Transverse colon (tissue), 4 donors: ENCODE measurements around the gene GZMM. TPM values are rescaled to one million over a fixed set of nuclear protein-coding genes. Genes with fewer than 3 reads are reported as not detected.

Experiments
- DNase-seq: peaks from one replicate; pipeline ENCODE4 v3.0.0-alpha.2; 2019
- H3K27ac ChIP-seq, 4 donors: fragments of 200-600 bp; sonication (generic); 2 replicates each; pipeline ENCODE4 v1.5.1; 2016 to 2018; ENCODE audit warnings: inconsistent platforms in 4 of 4
- H3K27me3 ChIP-seq: fragments of 200-600 bp; sonication (generic); 2 replicates; pipeline ENCODE4 v1.5.1; 2017; ENCODE audit warnings: inconsistent platforms
- H3K36me3 ChIP-seq, 4 donors: fragments of 200-600 bp; sonication (generic); 2 replicates each; pipeline ENCODE4 v1.5.1; 2017 to 2019; ENCODE audit warnings: inconsistent platforms in 4 of 4
- H3K4me1 ChIP-seq, 4 donors: fragments of 200-600 bp; sonication (generic); 2 replicates each; pipeline ENCODE4 v1.5.1; 2017 to 2020; ENCODE audit warnings: inconsistent platforms in 4 of 4
- H3K4me3 ChIP-seq, 4 donors: fragments of 200-600 bp; sonication (generic); 1 replicate in 1 of 4; 2 replicates in 3 of 4; pipeline versions ENCODE4 v1.5.1 to v1.6.1; 2017 to 2019; ENCODE audit warnings: inconsistent platforms in 4 of 4
- H3K9me3 ChIP-seq, 2 donors: fragments of 200-600 bp; sonication (generic); 2 replicates each; pipeline ENCODE4 v1.5.1; 2017 to 2019; ENCODE audit warnings: inconsistent platforms in 2 of 2
- EP300 ChIP-seq: sonication (generic); formaldehyde crosslinking; IDR thresholded peaks from one replicate; pipeline ENCODE4 v1.6.1; 2017; ENCODE audit warnings: antibody characterized with exemption, low read depth
- POLR2A ChIP-seq: fragments of 450-650 bp; IDR thresholded peaks from one replicate; pipeline ENCODE4 v1.6.1; 2016; ENCODE audit warnings: antibody characterized with exemption, mild to moderate bottlenecking, moderate library complexity
- POLR2AphosphoS5 ChIP-seq, 3 donors: sonication (generic); formaldehyde crosslinking; IDR thresholded peaks; one replicate each; pipeline ENCODE4 v1.6.1; 2016; ENCODE audit warnings: antibody characterized with exemption in 3 of 3
- WGBS, 2 donors: methylation state at CpG; one replicate each; pipeline ENCODE4 v1.1.5; 2018; ENCODE audit warnings: low coverage in 1 of 2; 5-methylcytosine and 5-hydroxymethylcytosine counted together
- in situ Hi-C, 4 donors: fragments of 200-750 bp; cut with MboI; loops; one replicate each; pipeline versions ENCODE4 v1.15.0 to v1.15.1; 2017; ENCODE audit warnings: low sequenced_read_pairs in 3 of 4, low pct_ligation_motif_present in 1 of 4, low pct_unique_long_range_greater_than_20kb in 1 of 4
- intact Hi-C: fragments of 100-400 bp; cut with DNase I; formaldehyde crosslinking; loops from one replicate; pipeline ENCODE4 v1.15.1; 2023; ENCODE audit warnings: low total_unique reads
- total RNA-seq, 4 donors: library from RNA; depleted of rRNA; stranded (reverse); fragments of >200 nt; gene quantifications; one replicate each; pipeline ENCODE4 v1.1.0, GENCODE V29; 2016
- TF ChIP-seq, protein P1 (sequence below), 5 experiments: fragments of 200-600 bp in 3 of 5; fragments of 450-650 bp in 2 of 5; sonication (generic) in 3 of 5; IDR thresholded peaks; 1 replicate in 2 of 5; 2 replicates in 3 of 5; pipeline ENCODE4 v1.5.1; 2016 to 2017; ENCODE audit warnings: antibody characterized with exemption in 5 of 5, inconsistent platforms in 3 of 5, mild to moderate bottlenecking in 2 of 5, moderate library complexity in 1 of 5

GZMM gene
- total RNA-seq, 4 donors from 2014 or later: 1.1 to 1.8 TPM; not detected in 2

GRCh38 chr19:574658-575526 is 31.0 kb downstream of the GZMM start:
- no peaks in the 10 kb centered on the region for H3K36me3 ChIP-seq
- no peaks in the 10 kb centered on the region for H3K9me3 ChIP-seq
- TF ChIP-seq, protein P1, sequence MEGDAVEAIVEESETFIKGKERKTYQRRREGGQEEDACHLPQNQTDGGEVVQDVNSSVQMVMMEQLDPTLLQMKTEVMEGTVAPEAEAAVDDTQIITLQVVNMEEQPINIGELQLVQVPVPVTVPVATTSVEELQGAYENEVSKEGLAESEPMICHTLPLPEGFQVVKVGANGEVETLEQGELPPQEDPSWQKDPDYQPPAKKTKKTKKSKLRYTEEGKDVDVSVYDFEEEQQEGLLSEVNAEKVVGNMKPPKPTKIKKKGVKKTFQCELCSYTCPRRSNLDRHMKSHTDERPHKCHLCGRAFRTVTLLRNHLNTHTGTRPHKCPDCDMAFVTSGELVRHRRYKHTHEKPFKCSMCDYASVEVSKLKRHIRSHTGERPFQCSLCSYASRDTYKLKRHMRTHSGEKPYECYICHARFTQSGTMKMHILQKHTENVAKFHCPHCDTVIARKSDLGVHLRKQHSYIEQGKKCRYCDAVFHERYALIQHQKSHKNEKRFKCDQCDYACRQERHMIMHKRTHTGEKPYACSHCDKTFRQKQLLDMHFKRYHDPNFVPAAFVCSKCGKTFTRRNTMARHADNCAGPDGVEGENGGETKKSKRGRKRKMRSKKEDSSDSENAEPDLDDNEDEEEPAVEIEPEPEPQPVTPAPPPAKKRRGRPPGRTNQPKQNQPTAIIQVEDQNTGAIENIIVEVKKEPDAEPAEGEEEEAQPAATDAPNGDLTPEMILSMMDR (IDR thresholded peaks at IDR 0.05): no peak
- no peak for TF ChIP-seq EP300
- no peak for TF ChIP-seq POLR2AphosphoS5 (IDR thresholded peaks at IDR 0.05)
- no peak for TF ChIP-seq POLR2A
- peaks cover 21 to 53% (median 46%) of the 10 kb centered on the region in 4 donors for H3K4me1 ChIP-seq
- DNase-seq: no peak
- H3K4me3 ChIP-seq: peak overlapping the region; percentile 28 to 100 (median 98)
- intact Hi-C loops (loop anchor here (5.0 kb wide), 1 partner anchor 43 kb away; the partner anchor contains the start of gene CDC34), in situ Hi-C loops (no loop called here)
- peak overlapping the region; percentile 60 to 97 (median 86) for H3K27ac ChIP-seq
- 34% methylated on average over 22 of the region's 32 CpGs; no CpG with 5 or more reads in 1 of the 2 donors for WGBS, 2 donors
- no peaks in the 10 kb centered on the region for H3K27me3 ChIP-seq

GRCh38 chr19:575527-576506 is 32.0 kb downstream of the GZMM start:
- intact Hi-C loops (no loop called here), in situ Hi-C loops (no loop called here)
- peak overlapping the region; percentile 5 to 97 (median 86) for H3K27ac ChIP-seq
- no peaks in the 10 kb centered on the region for H3K36me3 ChIP-seq
- peaks cover 21 to 52% (median 45%) of the 10 kb centered on the region in 4 donors for H3K4me1 ChIP-seq
- TF ChIP-seq, protein P1 (IDR thresholded peaks at IDR 0.05): no peak
- TF ChIP-seq EP300 (no peak), POLR2A (no peak), POLR2AphosphoS5 (IDR thresholded peaks at IDR 0.05) (no peak)
- WGBS, 2 donors: 59% methylated on average over 33 of the region's 38 CpGs; no CpG with 5 or more reads in 1 of the 2 donors
- DNase-seq: no peak
- H3K4me3 ChIP-seq: peak overlapping the region; percentile 28 to 100 (median 98)
- no peaks in the 10 kb centered on the region for H3K27me3 ChIP-seq
- H3K9me3 ChIP-seq: no peaks in the 10 kb centered on the region

- H3K4me3 ChIP-seq: no peak overlapping the region
- H3K27me3 ChIP-seq: no peaks in the 10 kb centered on the region
- 82 to 83% methylated on average over 12 to 26 of the region's 28 CpGs for WGBS, 2 donors
- in situ Hi-C loops (no loop called here), intact Hi-C loops (no loop called here)
- TF ChIP-seq EP300: no peak
- TF ChIP-seq, protein P1 (IDR thresholded peaks at IDR 0.05): no peak
- no peak for TF ChIP-seq POLR2A
- no peak for TF ChIP-seq POLR2AphosphoS5 (IDR thresholded peaks at IDR 0.05)
- peaks cover 0 to 10% (median 5%) of the 10 kb centered on the region in 4 donors for H3K36me3 ChIP-seq
- H3K27ac ChIP-seq: no peak overlapping the region
- H3K4me1 ChIP-seq: peaks cover 19 to 41% (median 36%) of the 10 kb centered on the region in 4 donors
- no peak for DNase-seq
- H3K9me3 ChIP-seq: no peaks in the 10 kb centered on the region
Observed at GRCh38 chr19:576768-577438, 33.0 kb downstream of the GZMM start.
